H1 (cell line): Measurements from ENCODE around the gene ZNF135. TPM values are rescaled to one million over a fixed set of nuclear protein-coding genes. Genes with fewer than 3 reads are reported as not detected.
A peak's percentile ranks its signal among the peaks of the same experiment; 100 is the strongest.

Experiments used
- ASH2L ChIP-seq: fragments of 200-600, 300-600 bp; sonication (generic); IDR thresholded peaks from one replicate; pipeline ENCODE4 v1.7.1; 2017; ENCODE audit warnings: low read length
- CBX8 ChIP-seq: fragments of 300-800, 300-1000 bp; sonication (generic); IDR thresholded peaks from 2 replicates; pipeline ENCODE4 v1.7.1; 2016; ENCODE audit warnings: low read depth, low read length, borderline replicate concordance
- CTCF ChIP-seq, 3 experiments: IDR thresholded peaks; 1 replicate in 2 of 3; 2 replicates in 1 of 3; pipeline versions ENCODE4 v1.5.1 to v1.6.1; 2011; ENCODE audit warnings: low read length in 3 of 3, mild to moderate bottlenecking in 3 of 3, inconsistent platforms in 2 of 3, low read depth in 1 of 3, moderate library complexity in 1 of 3; ENCODE audit not compliant: insufficient read depth in 1 of 3; ENCODE audit errors: control extremely low read depth in 1 of 3
- E2F6 ChIP-seq: IDR thresholded peaks from 2 replicates; pipeline ENCODE4 v1.6.1; 2012; ENCODE audit warnings: inconsistent platforms
- JUN ChIP-seq: IDR thresholded peaks from 2 replicates; pipeline ENCODE4 v1.6.1; 2011; ENCODE audit warnings: low read depth, mild to moderate bottlenecking, improper control_type of control experiment, low read length
- KDM5A ChIP-seq: fragments of 200-600 bp; IDR thresholded peaks from 2 replicates; pipeline ENCODE4 v1.7.1; 2012; ENCODE audit warnings: mild to moderate bottlenecking, low read length, inconsistent platforms, mixed read lengths
- NANOG ChIP-seq: IDR thresholded peaks from 2 replicates; pipeline ENCODE4 v1.6.1; 2011; ENCODE audit warnings: low read length, low read depth, mild to moderate bottlenecking, inconsistent platforms; ENCODE audit not compliant: insufficient read depth, poor library complexity, severe bottlenecking
- POLR2AphosphoS5 ChIP-seq: IDR thresholded peaks from 2 replicates; pipeline ENCODE4 v1.6.1; 2011; ENCODE audit warnings: low read depth, low read length
- SRF ChIP-seq: IDR thresholded peaks from 2 replicates; pipeline ENCODE4 v1.6.1; 2011; ENCODE audit warnings: mild to moderate bottlenecking, low read depth, low read length, moderate library complexity
- TBP ChIP-seq: IDR thresholded peaks from 2 replicates; pipeline ENCODE4 v1.6.1; 2011; ENCODE audit warnings: low read depth, low read length, improper control_type of control experiment
- polyA plus RNA-seq, 7 experiments: library from polyadenylated mRNA; depleted of rRNA in 3 of 7; stranded (reverse) in 5 of 7; unstranded in 2 of 7; fragments of >200 nt in 5 of 7; fragments of 200-250 nt in 2 of 7; gene quantifications; 1 replicate in 5 of 7; 2 replicates in 1 of 7; 4 replicates in 1 of 7; pipeline versions ENCODE4 v1.2.1 to v1.2.3, GENCODE V29; 2011 to 2013; ENCODE audit warnings: missing spikeins in 2 of 7, mixed read lengths in 2 of 7
- total RNA-seq: library from RNA; stranded (reverse); fragmentation: NEBNext Ultra II Directional; extraction: Animal tissue kit (Norgen Biotek cat#: 25700); gene quantifications from 2 replicates; pipeline ENCODE4 v1.2.1, GENCODE V29; 2021

Gene ZNF135
- total and polyA plus RNA-seq, 2 of the 8 experiments (the other 6 are each of a cell fraction or from before 2014, with no cell fraction given) = 5.2 to 7.9 TPM

GRCh38 chr19:58042495-58043340 lies 16.4 kb upstream of the ZNF135 start (continued):
- TF ChIP-seq E2F6 = peak; percentile 85
- TF ChIP-seq POLR2AphosphoS5 = no peak
- no peak for TF ChIP-seq SRF
- peak; percentile 87 to 97 (median 91) for TF ChIP-seq CTCF (IDR thresholded peaks at IDR 0.05; ENCODE audit: control extremely low read depth in 1 of 3, insufficient read depth in 1 of 3, low read depth in 1 of 3, low read length in 3 of 3)
- no peak for TF ChIP-seq KDM5A
- no peak for TF ChIP-seq CBX8
- TF ChIP-seq TBP = no peak; the same call in 1 of the 2 replicates
- peak; percentile 49 for TF ChIP-seq ASH2L
- TF ChIP-seq JUN = no peak
- TF ChIP-seq NANOG = no peak
